Dermis microvascular lymphatic vessel endothelial cell (primary cell): Measurements from ENCODE around the gene FBXO40. TPM values are rescaled to one million over a fixed set of nuclear protein-coding genes. Genes with fewer than 3 reads are reported as not detected.

ENCODE experiments used
- DNase-seq, 2 donors: peaks; one replicate each; pipeline versions ENCODE4 v3.0.0 to v3.0.0-alpha.2; 2010; ENCODE audit warnings: low read depth in 2 of 2
- total RNA-seq: library from RNA; depleted of rRNA; stranded (reverse); fragments of >200 nt; gene quantifications from 2 replicates; pipeline ENCODE4 v1.2.1, GENCODE V29; 2014

FBXO40 gene
- total RNA-seq, 1 donor from 2014 or later: not detected

GRCh38 chr3:121621491-121621890 lies 28.3 kb downstream of the FBXO40 start:
- DNase-seq: no peak

GRCh38 chr3:121624147-121624899 lies 31.1 kb downstream of the FBXO40 start:
- no peak for DNase-seq

- no peak for DNase-seq
These were observed 33.3 kb downstream of the FBXO40 start for GRCh38 chr3:121626495-121626894.

GRCh38 chr3:121627211-121627610 lies 34.0 kb downstream of the FBXO40 start:
- DNase-seq: no peak

GRCh38 chr3:121627622-121628021 lies 34.4 kb downstream of the FBXO40 start:
- no peak for DNase-seq

GRCh38 chr3:121629601-121630000 lies 36.4 kb downstream of the FBXO40 start:
- no peak for DNase-seq

GRCh38 chr3:121630355-121630754 lies 37.2 kb downstream of the FBXO40 start:
- no peak for DNase-seq

- DNase-seq: no peak
These were observed 44.7 kb downstream of the FBXO40 start for GRCh38 chr3:121637922-121638321.

- no peak for DNase-seq
These were observed 47.9 kb downstream of the FBXO40 start for GRCh38 chr3:121641127-121641526.

- DNase-seq: no peak
These were observed 49.6 kb downstream of the FBXO40 start for GRCh38 chr3:121642601-121643314.

- DNase-seq: no peak
These were observed 51.9 kb downstream of the FBXO40 start for GRCh38 chr3:121645054-121645453.

- no peak for DNase-seq
These were observed 55.2 kb downstream of the FBXO40 start for GRCh38 chr3:121648219-121648958.

- no peak for DNase-seq
These were observed 56.5 kb downstream of the FBXO40 start for GRCh38 chr3:121649645-121650044.

GRCh38 chr3:121651684-121652083 lies 58.5 kb downstream of the FBXO40 start:
- DNase-seq: peak in 1 of 2 donors; percentile 58

- DNase-seq: no peak
These were observed 61.6 kb downstream of the FBXO40 start for GRCh38 chr3:121654493-121655385.

GRCh38 chr3:121658716-121659435 lies 65.7 kb downstream of the FBXO40 start:
- peak; percentile 65 to 78 for DNase-seq

- DNase-seq: no peak
These were observed 66.4 kb downstream of the FBXO40 start for GRCh38 chr3:121659586-121659985.

- peak in 1 of 2 donors; percentile 75 for DNase-seq
These were observed 67.4 kb downstream of the FBXO40 start, which contains the start of gene HCLS1 for GRCh38 chr3:121660356-121661171. HCLS1 (minus strand) TSS chr3:121660903; CDS start chr3:121658347, 2,556 bp downstream.

GRCh38 chr3:121661376-121661775 lies 68.2 kb downstream of the FBXO40 start:
- DNase-seq: no peak

- DNase-seq: no peak
These were observed 69.6 kb downstream of the FBXO40 start for GRCh38 chr3:121662742-121663141.
